CD14-positive monocyte (primary cell): ENCODE measurements around the gene LUZP2. TPM values are rescaled to one million over a fixed set of nuclear protein-coding genes. Genes with fewer than 3 reads are reported as not detected.

Experiments used
- DNase-seq, 3 donors: peaks; one replicate each; pipeline ENCODE4 v3.0.0-alpha.2; 2011 to 2022
- H2AFZ ChIP-seq: 2 replicates; pipeline ENCODE4 v1.6.0; 2012; ENCODE audit warnings: mild to moderate bottlenecking, low read depth, low read length, inconsistent platforms; ENCODE audit not compliant: insufficient read depth, poor library complexity, severe bottlenecking
- H3K27ac ChIP-seq, 2 donors: 1 replicate in 1 of 2; 2 replicates in 1 of 2; pipeline ENCODE4 v1.5.1; 2012 to 2013; ENCODE audit warnings: low read length in 2 of 2, control low read depth in 1 of 2, inconsistent platforms in 1 of 2, low read depth in 1 of 2, mild to moderate bottlenecking in 1 of 2
- H3K27me3 ChIP-seq, 2 donors: one replicate each; pipeline versions ENCODE4 v1.6.0 to v1.6.1; 2011 to 2013; ENCODE audit warnings: low read length in 2 of 2; ENCODE audit not compliant: control insufficient read depth in 2 of 2, insufficient read depth in 2 of 2
- H3K36me3 ChIP-seq, 2 donors: replicated peaks in 1 of 2; 1 replicate in 1 of 2; 2 replicates in 1 of 2; pipeline versions ENCODE4 v1.5.1 to v1.6.1; 2012 to 2013; ENCODE audit warnings: low read length in 2 of 2, control low read depth in 1 of 2, inconsistent platforms in 1 of 2, mild to moderate bottlenecking in 1 of 2; ENCODE audit not compliant: insufficient read depth in 2 of 2, control insufficient read depth in 1 of 2
- H3K4me1 ChIP-seq, 2 donors: 1 replicate in 1 of 2; 2 replicates in 1 of 2; pipeline versions ENCODE4 v1.5.1 to v1.6.1; 2012 to 2013; ENCODE audit warnings: low read length in 2 of 2, control low read depth in 1 of 2, inconsistent platforms in 1 of 2, mild to moderate bottlenecking in 1 of 2, moderate library complexity in 1 of 2; ENCODE audit not compliant: insufficient read depth in 2 of 2, control insufficient read depth in 1 of 2
- H3K4me2 ChIP-seq: replicated peaks from 2 replicates; pipeline ENCODE3; 2012; ENCODE audit warnings: low read length, moderate library complexity, mild to moderate bottlenecking; ENCODE audit not compliant: poor library complexity, severe bottlenecking; ENCODE audit errors: extremely low read depth
- H3K4me3 ChIP-seq, 3 experiments: fragments of 200-600 bp in 1 of 3; sonication (generic) in 1 of 3; replicated peaks in 1 of 3; 1 replicate in 2 of 3; 2 replicates in 1 of 3; pipeline ENCODE4 v1.5.1; 2011 to 2013; ENCODE audit warnings: low read length in 3 of 3, mild to moderate bottlenecking in 3 of 3, control low read depth in 2 of 3, low read depth in 2 of 3, inconsistent platforms in 1 of 3, moderate library complexity in 1 of 3
- H3K79me2 ChIP-seq: 2 replicates; pipeline ENCODE4 v1.6.0; 2012; ENCODE audit warnings: mild to moderate bottlenecking, control low read depth, inconsistent platforms, low read length, moderate library complexity; ENCODE audit not compliant: insufficient read depth
- H3K9ac ChIP-seq: 2 replicates; pipeline ENCODE4 v1.6.0; 2017; ENCODE audit warnings: low read length, mild to moderate bottlenecking; ENCODE audit not compliant: insufficient read depth, poor library complexity, severe bottlenecking
- H3K9me3 ChIP-seq, 2 donors: replicated peaks in 1 of 2; 1 replicate in 1 of 2; 2 replicates in 1 of 2; pipeline versions ENCODE4 v1.5.1 to v1.6.1; 2012 to 2013; ENCODE audit warnings: low read length in 2 of 2, control low read depth in 1 of 2; ENCODE audit not compliant: control insufficient read depth in 1 of 2, insufficient read depth in 1 of 2
- H4K20me1 ChIP-seq: 2 replicates; pipeline ENCODE4 v1.6.0; 2012; ENCODE audit warnings: mild to moderate bottlenecking, low read length, control low read depth, moderate library complexity; ENCODE audit not compliant: insufficient read depth
- H3K27ac Mint-ChIP-seq, 7 donors: one replicate each; pipeline ENCODE4 v1.8.0; 2020; ENCODE audit warnings: mild to moderate bottlenecking in 7 of 7, mixed read lengths in 7 of 7, moderate library complexity in 6 of 7, inconsistent platforms in 2 of 7
- H3K27me3 Mint-ChIP-seq, 3 donors: one replicate each; pipeline ENCODE4 v1.8.0; 2021 to 2022; ENCODE audit warnings: low read depth in 3 of 3, mild to moderate bottlenecking in 3 of 3, mixed read lengths in 3 of 3, moderate library complexity in 3 of 3, inconsistent platforms in 1 of 3
- H3K36me3 Mint-ChIP-seq, 2 donors: one replicate each; pipeline ENCODE4 v1.8.0; 2020; ENCODE audit warnings: mixed read lengths in 2 of 2, inconsistent platforms in 1 of 2, mild to moderate bottlenecking in 1 of 2
- H3K4me1 Mint-ChIP-seq: one replicate; pipeline ENCODE4 v1.8.0; 2020; ENCODE audit warnings: mild to moderate bottlenecking, mixed read lengths
- H3K4me3 Mint-ChIP-seq, 2 donors: one replicate each; pipeline ENCODE4 v1.8.0; 2020; ENCODE audit warnings: mild to moderate bottlenecking in 2 of 2, mixed read lengths in 2 of 2, moderate library complexity in 1 of 2
- H3K9me3 Mint-ChIP-seq, 7 donors: one replicate each; pipeline ENCODE4 v1.8.0; 2020 to 2022; ENCODE audit warnings: mixed read lengths in 7 of 7, mild to moderate bottlenecking in 6 of 7, moderate library complexity in 6 of 7, inconsistent platforms in 2 of 7
- WGBS: methylation state at CpG from one replicate; pipeline ENCODE4 v1.1.5; 2013; ENCODE audit warnings: missing lambda C conversion rate; ENCODE audit not compliant: insufficient coverage; 5-methylcytosine and 5-hydroxymethylcytosine counted together
- intact Hi-C, 2 donors: fragments of 100-400 bp; cut with micrococcal nuclease; formaldehyde crosslinking; loops; one replicate each; pipeline versions ENCODE4 v1.15.0 to v1.15.1; 2023
- polyA plus RNA-seq, 3 donors: library from polyadenylated mRNA; depleted of rRNA in 1 of 3; unstranded in 2 of 3; stranded (reverse) in 1 of 3; fragments of 300-500 nt in 2 of 3; fragments of >200 nt in 1 of 3; fragmentation: Illumina TruSeq in 2 of 3; gene quantifications; 1 replicate in 2 of 3; 2 replicates in 1 of 3; pipeline ENCODE4 v1.2.3, GENCODE V29; 2012 to 2021
- TF ChIP-seq, protein P1 (sequence below): fragments of 200-600 bp; IDR thresholded peaks from one replicate; pipeline ENCODE4 v1.8.0; 2022; ENCODE audit warnings: antibody characterized with exemption, mild to moderate bottlenecking

The LUZP2 gene
- polyA plus RNA-seq, 3 donors: not detected

DNA sequence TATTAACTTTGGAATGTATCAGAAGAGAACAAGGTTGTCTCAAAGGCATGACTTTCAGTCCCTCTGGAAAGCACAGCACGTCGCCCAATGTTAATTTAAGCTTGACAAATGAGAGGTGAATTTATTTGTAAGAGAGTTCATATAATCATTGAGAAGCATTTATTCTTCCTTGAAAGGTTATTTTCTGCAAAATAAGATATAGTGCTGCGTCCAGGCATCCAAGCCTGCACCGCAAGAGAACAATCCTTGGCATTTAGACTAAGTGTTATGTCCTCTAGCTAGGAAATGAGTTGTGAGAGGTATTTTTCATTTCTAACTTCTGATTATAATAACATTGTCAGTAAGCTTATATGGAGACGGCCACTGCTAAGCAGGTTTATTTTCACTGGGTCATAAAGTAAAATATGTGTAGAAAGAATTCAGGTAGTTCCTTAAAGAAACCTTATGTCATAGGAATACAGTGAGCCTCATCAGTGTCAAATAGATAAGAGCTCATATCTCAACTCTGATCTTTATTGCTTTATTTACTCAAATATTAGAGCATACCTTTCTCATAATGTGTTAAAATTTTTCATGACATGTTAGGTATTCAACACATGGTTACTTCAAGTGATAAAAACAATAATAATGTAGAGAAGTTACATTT, 182.0 kb downstream of the LUZP2 start:
- H3K9ac ChIP-seq: no peak overlapping the region
- no peak overlapping the region for H2AFZ ChIP-seq
- Mint-ChIP-seq H3K4me1 (no peaks in the 10 kb centered on the region), H3K27me3 (no peaks in the 10 kb centered on the region), H3K27ac (no peak overlapping the region), H3K36me3 (no peaks in the 10 kb centered on the region), H3K9me3 (peaks cover 0 to 11% (median 0%) of the 10 kb centered on the region in 7 donors), H3K4me3 (no peak overlapping the region)
- H3K4me1 ChIP-seq: no peaks in the 10 kb centered on the region
- DNase-seq: no peak
- H3K9me3 ChIP-seq: no peaks in the 10 kb centered on the region
- no peaks in the 10 kb centered on the region for H3K79me2 ChIP-seq
- H3K27me3 ChIP-seq: no peaks in the 10 kb centered on the region
- WGBS: no CpG with 5 or more reads among the region's 5 CpGs
- H3K36me3 ChIP-seq: no peaks in the 10 kb centered on the region
- H3K27ac ChIP-seq: no peak overlapping the region
- TF ChIP-seq, protein P1, sequence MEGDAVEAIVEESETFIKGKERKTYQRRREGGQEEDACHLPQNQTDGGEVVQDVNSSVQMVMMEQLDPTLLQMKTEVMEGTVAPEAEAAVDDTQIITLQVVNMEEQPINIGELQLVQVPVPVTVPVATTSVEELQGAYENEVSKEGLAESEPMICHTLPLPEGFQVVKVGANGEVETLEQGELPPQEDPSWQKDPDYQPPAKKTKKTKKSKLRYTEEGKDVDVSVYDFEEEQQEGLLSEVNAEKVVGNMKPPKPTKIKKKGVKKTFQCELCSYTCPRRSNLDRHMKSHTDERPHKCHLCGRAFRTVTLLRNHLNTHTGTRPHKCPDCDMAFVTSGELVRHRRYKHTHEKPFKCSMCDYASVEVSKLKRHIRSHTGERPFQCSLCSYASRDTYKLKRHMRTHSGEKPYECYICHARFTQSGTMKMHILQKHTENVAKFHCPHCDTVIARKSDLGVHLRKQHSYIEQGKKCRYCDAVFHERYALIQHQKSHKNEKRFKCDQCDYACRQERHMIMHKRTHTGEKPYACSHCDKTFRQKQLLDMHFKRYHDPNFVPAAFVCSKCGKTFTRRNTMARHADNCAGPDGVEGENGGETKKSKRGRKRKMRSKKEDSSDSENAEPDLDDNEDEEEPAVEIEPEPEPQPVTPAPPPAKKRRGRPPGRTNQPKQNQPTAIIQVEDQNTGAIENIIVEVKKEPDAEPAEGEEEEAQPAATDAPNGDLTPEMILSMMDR: no peak
- intact Hi-C loops: no loop called here
- H4K20me1 ChIP-seq: no peaks in the 10 kb centered on the region
- no peak overlapping the region for H3K4me3 ChIP-seq
- no peak overlapping the region for H3K4me2 ChIP-seq

DNA sequence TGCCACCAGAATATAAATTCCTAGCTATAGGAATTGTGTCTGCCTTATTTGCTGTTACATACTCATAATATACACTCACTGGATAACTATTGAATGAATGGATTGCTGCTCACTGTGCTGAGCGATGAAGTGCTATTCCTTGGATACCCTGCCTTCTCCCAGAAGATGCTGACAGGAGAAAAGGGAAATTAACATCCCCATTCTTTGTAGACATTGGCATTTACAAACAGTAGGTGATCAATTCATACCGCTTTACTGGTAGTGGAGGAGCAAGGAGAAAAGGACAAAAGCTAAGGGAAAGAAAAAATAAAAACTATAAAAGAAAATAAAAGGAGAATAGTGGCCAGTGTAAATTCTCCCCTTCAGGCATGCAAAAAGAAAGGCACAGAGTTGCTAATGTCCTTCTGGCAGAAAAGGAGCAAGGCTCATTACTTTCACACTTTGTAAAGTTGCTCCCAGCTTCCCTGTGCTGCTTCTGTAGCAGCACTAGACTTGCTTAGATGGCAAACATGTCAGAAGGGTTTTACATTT, 183.0 kb downstream of the LUZP2 start:
- Mint-ChIP-seq H3K4me3 (no peak overlapping the region), H3K27ac (no peak overlapping the region), H3K4me1 (no peaks in the 10 kb centered on the region), H3K27me3 (no peaks in the 10 kb centered on the region), H3K9me3 (peaks cover 0 to 8% (median 0%) of the 10 kb centered on the region in 7 donors), H3K36me3 (no peaks in the 10 kb centered on the region)
- no peak for DNase-seq
- Histone ChIP-seq H3K4me1 (no peaks in the 10 kb centered on the region), H3K79me2 (no peaks in the 10 kb centered on the region), H3K9me3 (no peaks in the 10 kb centered on the region), H4K20me1 (no peaks in the 10 kb centered on the region), H3K36me3 (no peaks in the 10 kb centered on the region), H3K4me3 (no peak overlapping the region), H3K27ac (no peak overlapping the region), H3K27me3 (no peaks in the 10 kb centered on the region), H2AFZ (no peak overlapping the region), H3K9ac (no peak overlapping the region), H3K4me2 (no peak overlapping the region)
- no CpG with 5 or more reads among the region's 2 CpGs for WGBS
- TF ChIP-seq, protein P1: no peak
- intact Hi-C loops: no loop called here
